Fibroblast of mammary gland (primary cell): Measurements from ENCODE around the gene EHMT1.
A peak's percentile ranks its signal among the peaks of the same experiment; 100 is the strongest.

Source experiments
- DNase-seq: peaks from one replicate; pipeline ENCODE4 v3.0.0-alpha.2; 2010; ENCODE audit warnings: low read depth
- H3K4me3 ChIP-seq: 2 replicates; pipeline ENCODE4 v1.5.1; 2011; ENCODE audit warnings: low read depth, mild to moderate bottlenecking, low read length, moderate library complexity; ENCODE audit not compliant: control insufficient read depth
- CTCF ChIP-seq: conservative IDR thresholded peaks from 2 replicates; pipeline ENCODE4 v1.5.1; 2011; ENCODE audit warnings: low read depth, low read length, inconsistent platforms; ENCODE audit not compliant: control insufficient read depth, insufficient read depth

EHMT1 gene

GRCh38 chr9:137583347-137583746 lies 35.5 kb upstream of the EHMT1 start:
- H3K4me3 ChIP-seq, result no peak overlapping the region
- no peak for DNase-seq
- no peak for TF ChIP-seq CTCF

GRCh38 chr9:137583957-137584356 lies 34.8 kb upstream of the EHMT1 start:
- H3K4me3 ChIP-seq, result no peak overlapping the region
- TF ChIP-seq CTCF, result no peak
- DNase-seq, result no peak

GRCh38 chr9:137586854-137587253 lies 32.0 kb upstream of the EHMT1 start:
- no peak overlapping the region for H3K4me3 ChIP-seq
- no peak for TF ChIP-seq CTCF
- no peak for DNase-seq

GRCh38 chr9:137588311-137588710 lies 30.5 kb upstream of the EHMT1 start:
- DNase-seq, result no peak
- no peak for TF ChIP-seq CTCF
- H3K4me3 ChIP-seq, result no peak overlapping the region

- peak overlapping the region; percentile 67 for H3K4me3 ChIP-seq
- no peak for TF ChIP-seq CTCF
- peak; percentile 30 for DNase-seq
These were observed 29.9 kb upstream of the EHMT1 start for GRCh38 chr9:137588891-137589290.

- DNase-seq, result no peak
- TF ChIP-seq CTCF, result no peak
- peak overlapping the region; percentile 67 for H3K4me3 ChIP-seq
These were observed 29.2 kb upstream of the EHMT1 start for GRCh38 chr9:137589441-137590122.

- H3K4me3 ChIP-seq, result peak overlapping the region; percentile 67
- no peak for DNase-seq
- no peak for TF ChIP-seq CTCF
These were observed 28.7 kb upstream of the EHMT1 start for GRCh38 chr9:137590123-137590468.
